NCI-H2196 treated with DMSO at 0.1 percent for 48 hours (cell line): Measurements from ENCODE around the gene KRTAP10-9.
"Not testable (repeated sequence)": the region's sequence is repeated elsewhere in the genome, so short reads cannot be mapped to it uniquely, and the experiment has no call there.

Source experiments
- DNase-seq: peaks from one replicate; lab custom pipeline; 2025; ENCODE audit not compliant: unreplicated experiment; lab: John Stamatoyannopoulos, UW

The KRTAP10-9 gene

DNA sequence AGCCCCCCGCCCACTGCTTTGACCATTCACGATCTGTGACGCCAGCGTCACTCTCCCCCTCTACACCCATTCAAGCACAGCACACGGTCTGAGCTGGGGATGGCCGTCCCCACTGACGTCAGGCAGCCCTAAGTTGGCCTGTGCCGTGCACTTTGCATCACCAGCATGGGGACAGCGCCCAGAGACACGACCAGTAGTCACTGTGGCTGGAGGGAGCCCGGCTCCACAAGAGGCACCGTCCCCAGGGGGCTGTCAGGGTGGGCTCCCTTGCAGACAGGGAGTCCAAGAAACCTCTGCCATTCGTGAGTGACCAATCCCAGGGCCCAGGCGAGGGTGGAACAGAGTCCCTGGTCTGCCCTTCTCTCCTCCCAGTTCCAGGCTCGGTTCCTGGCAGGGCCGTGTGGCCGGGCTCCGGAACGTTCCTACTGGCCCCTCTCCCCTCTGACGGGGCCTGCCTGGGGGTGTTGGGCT is 12.7 kb upstream of the KRTAP10-9 start:
- no peak for DNase-seq

GRCh38 chr21:44614961-44615391 is 11.9 kb upstream of the KRTAP10-9 start:
- DNase-seq = no peak

DNA sequence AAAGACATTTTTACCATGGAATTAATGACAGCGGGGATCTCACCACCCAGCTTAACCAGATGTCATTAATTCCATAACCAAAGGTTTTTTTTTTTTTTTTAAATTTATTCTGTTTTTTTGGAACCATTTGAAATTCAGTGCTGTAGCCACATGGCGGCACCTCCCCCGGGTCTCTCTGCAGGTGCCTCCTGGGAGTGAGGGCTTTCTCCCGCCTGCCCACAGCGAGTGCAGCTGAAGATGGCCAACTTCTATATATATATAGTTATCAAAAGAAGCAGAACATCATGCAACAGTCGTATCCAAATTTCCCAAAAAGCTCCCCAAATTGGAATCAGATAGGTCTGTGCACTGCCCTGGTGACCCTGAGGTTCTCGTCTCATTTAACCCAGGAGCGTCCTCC is 11.4 kb upstream of the KRTAP10-9 start:
- DNase-seq = no peak

GRCh38 chr21:44615911-44616590 is 10.8 kb upstream of the KRTAP10-9 start:
- no peak for DNase-seq

- DNase-seq = no peak
These were observed 10.3 kb upstream of the KRTAP10-9 start for GRCh38 chr21:44616591-44616926.

DNA sequence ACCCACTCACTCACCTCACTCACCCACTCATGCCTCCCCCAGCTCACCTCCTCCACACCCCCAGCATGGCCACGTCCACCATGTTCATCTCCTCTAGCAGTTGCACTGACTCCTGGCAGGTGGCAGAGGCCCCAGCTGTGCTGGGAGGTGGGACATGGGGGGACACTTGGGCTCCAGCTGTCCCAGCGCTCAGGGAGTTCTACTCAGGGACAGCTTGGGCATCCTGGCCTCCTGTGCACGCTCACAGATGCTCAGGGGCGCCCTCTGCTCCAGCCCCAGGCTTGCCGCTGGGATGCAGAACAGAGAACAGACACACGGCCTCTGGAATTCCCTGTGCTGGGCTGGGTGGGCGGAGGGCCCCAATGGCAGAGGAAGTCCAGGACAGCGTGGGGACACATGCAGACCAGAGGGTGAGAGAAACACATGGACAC is 9.8 kb upstream of the KRTAP10-9 start:
- DNase-seq = no peak

- DNase-seq = no peak
These were observed 8.4 kb upstream of the KRTAP10-9 start for GRCh38 chr21:44618504-44618903.

GRCh38 chr21:44618909-44619308 is 8.0 kb upstream of the KRTAP10-9 start:
- DNase-seq = no peak

GRCh38 chr21:44619886-44620285 is 7.0 kb upstream of the KRTAP10-9 start:
- no peak for DNase-seq

- no peak for DNase-seq
These were observed 3.3 kb upstream of the KRTAP10-9 start for GRCh38 chr21:44623575-44623974.

DNA sequence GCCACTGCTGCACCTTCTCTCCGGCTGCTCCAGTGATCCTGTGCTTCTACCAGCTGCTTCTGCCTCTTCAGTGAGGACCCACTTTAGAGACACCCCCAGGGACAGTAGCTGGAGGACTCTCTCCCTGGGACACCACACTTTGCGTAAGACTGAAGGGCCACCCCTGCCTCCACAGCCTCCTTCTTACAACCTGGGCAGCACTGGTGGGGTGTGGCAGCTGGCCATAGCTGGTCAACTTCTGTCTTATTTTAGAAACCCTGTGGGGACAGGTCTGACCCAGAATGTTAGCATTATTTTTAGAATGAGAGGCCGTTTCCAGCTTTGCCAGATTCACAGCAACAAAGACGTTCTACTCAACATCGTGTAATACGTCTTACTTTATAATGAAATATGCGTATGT is 1.1 kb upstream of the KRTAP10-9 start:
- no peak for DNase-seq

GRCh38 chr21:44626262-44626661 is 631 bp upstream of the KRTAP10-9 start:
- no peak for DNase-seq

GRCh38 chr21:44627181-44627822 is 409 bp downstream of the KRTAP10-9 start:
- not testable (repeated sequence) for DNase-seq

- not testable (repeated sequence) for DNase-seq
These were observed 939 bp downstream of the KRTAP10-9 start for GRCh38 chr21:44627831-44628233.

DNA sequence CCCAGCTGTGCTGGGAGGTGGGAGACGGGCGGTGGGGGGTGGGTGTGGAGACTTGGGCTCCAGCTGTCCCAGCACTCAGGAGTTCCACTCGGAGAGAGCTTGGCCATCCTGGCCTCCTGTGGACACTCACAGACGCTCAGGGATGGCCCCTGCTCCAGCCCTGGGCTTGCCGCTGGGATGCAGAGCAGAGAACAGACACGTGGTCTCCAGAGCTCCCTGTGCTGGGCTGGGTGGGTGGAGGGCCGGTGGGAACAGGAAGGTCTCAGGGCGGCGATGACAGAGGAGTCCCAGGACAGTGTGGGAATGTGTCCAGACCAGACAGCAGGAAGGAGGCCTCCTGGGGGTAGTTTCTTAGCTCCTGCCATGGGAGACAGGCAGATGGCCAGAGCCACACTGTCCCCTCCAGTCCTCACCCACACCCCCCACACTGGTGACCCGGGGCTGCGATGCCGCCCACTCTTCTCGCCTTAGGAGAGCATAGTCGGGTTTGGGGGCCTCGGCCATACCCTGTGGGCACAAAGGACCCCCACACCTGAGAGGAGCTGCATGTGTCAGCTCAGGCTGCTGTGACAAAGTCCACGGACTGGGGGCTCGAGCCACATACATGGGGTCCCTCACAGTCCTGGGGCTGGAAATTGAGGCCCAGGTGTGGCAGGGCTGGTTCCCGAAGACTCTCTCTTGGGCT is 2.0 kb downstream of the KRTAP10-9 start:
- no peak for DNase-seq

GRCh38 chr21:44630440-44630839 is 3.5 kb downstream of the KRTAP10-9 start:
- DNase-seq = no peak

DNA sequence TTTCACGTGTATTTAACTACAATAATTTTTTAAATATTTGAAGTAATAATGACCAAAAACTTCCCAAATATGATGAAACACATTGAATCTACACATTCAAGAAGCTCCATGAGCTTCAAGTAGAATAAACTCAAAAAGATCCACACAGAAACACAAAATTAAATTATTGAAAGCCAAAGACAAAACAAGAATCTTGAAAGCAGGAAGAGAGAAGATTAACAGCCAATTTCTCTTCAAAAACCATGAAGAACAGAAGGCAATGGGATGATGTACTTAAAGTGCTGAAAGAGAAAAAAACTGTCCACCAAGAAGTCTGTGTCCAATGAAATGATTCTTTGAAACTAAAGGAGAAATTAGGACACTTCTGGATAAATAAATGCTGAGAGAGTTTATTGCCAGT is 5.2 kb downstream of the KRTAP10-9 start:
- no peak for DNase-seq

DNA sequence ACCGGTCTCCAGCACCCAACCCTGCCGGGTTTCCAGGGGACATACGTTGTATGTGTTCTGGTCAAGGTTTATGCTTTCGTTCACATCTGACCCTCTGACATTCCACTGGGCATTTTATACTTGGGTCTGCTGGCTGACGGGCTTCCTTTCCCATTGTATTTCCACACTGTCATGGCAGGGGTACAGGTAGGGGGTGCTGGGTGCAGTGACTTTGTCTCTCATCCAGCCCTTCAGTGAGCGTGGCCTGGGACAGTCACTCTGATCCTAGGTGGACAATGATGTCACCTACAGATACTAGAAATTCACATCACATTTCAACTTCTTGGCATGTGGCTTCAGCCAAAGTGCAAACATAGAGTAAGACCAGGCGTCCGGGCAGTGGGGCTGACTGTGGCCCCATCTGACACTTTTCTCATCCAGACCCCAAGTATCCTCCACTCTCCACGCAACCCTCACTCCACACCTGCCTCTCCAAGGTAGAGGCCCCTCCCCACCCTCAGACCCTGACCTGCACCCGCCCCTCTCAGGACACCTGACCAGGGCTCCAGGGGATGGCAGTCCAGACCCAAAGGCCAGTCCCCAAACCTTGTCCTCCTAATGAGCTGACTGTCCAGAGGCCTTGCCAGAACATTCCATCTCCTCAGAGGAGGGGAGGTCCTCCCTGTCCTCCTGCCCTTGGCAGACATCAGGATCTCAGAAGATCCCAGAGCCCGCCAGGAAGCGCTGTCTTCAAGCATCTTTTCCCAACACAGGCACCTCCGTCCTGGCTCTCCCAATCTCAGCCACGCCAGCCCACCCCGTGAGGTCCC is 9.5 kb downstream of the KRTAP10-9 start:
- no peak for DNase-seq

DNA sequence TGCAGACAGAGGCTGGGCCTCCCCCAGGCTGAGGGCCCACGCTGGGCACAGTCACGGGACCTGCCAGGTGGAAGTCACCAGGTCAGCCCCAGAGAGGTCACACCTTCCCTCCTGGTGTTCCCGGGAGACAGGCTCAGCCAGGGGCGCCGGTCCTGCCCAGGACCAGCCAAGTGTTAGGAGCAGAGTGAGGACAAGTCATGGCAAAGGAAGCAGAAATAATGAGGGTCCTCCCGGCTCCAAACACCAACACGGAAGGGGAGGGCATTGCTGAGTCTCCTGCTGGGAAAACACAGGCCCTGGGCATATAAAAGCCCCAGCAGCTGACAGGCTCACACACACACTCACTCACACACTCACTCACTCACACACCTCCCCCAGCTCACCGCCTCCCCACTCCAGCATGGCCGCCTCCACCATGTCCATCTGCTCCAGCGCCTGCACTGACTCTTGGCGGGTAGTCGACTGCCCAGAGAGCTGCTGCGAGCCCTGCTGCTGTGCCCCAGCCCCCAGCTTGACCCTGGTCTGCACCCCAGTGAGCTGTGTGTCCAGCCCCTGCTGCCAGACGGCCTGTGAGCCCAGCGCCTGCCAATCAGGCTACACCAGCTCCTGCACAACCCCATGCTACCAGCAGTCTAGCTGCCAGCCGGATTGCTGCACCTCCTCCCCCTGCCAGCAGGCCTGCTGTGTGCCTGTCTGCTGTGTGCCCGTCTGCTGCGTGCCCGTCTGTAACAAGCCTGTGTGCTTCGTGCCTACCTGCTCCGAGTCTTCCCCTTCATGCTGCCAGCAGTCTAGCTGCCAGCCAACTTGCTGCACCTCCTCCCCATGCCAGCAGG is 10.3 kb downstream of the KRTAP10-9 start, which contains the start of gene KRTAP10-10:
Gene KRTAP10-10 (plus strand): TSS at position 339 of the 833 bp plus-strand sequence. CDS start 62 bp downstream, at position 401.
- no peak for DNase-seq

GRCh38 chr21:44637851-44638348 is 11.0 kb downstream of the KRTAP10-9 start:
- DNase-seq = not testable (repeated sequence)
